IPS-20b (cell line): ENCODE results near the gene LBHD2.
"Not testable (repeated sequence)": the region's sequence is repeated elsewhere in the genome, so short reads cannot be mapped to it uniquely, and the experiment has no call there.

Experiments used
- H3K27ac ChIP-seq: one replicate; pipeline ENCODE4 v1.5.1; 2013; ENCODE audit warnings: low read length
- H3K27me3 ChIP-seq: 2 replicates; pipeline ENCODE4 v1.6.1; 2013; ENCODE audit warnings: mild to moderate bottlenecking, low read length, inconsistent platforms; ENCODE audit not compliant: insufficient read depth
- H3K36me3 ChIP-seq: 2 replicates; pipeline ENCODE4 v1.6.1; 2013; ENCODE audit warnings: low read depth, mild to moderate bottlenecking, inconsistent platforms, low read length, moderate library complexity; ENCODE audit not compliant: insufficient read depth
- H3K4me1 ChIP-seq: 2 replicates; pipeline ENCODE4 v1.6.1; 2013; ENCODE audit warnings: mild to moderate bottlenecking, control low read depth, inconsistent platforms, low read length, moderate library complexity; ENCODE audit not compliant: insufficient read depth
- H3K4me3 ChIP-seq: 2 replicates; pipeline ENCODE4 v1.5.1; 2013; ENCODE audit warnings: mild to moderate bottlenecking, low read length, inconsistent platforms
- H3K9ac ChIP-seq: 2 replicates; pipeline ENCODE4 v1.6.1; 2013; ENCODE audit warnings: low read depth, mild to moderate bottlenecking, inconsistent platforms, low read length, moderate library complexity
- H3K9me3 ChIP-seq: 2 replicates; pipeline ENCODE4 v1.6.1; 2013; ENCODE audit warnings: mild to moderate bottlenecking, low read depth, low read length, inconsistent platforms; ENCODE audit not compliant: insufficient read depth

Gene LBHD2

DNA sequence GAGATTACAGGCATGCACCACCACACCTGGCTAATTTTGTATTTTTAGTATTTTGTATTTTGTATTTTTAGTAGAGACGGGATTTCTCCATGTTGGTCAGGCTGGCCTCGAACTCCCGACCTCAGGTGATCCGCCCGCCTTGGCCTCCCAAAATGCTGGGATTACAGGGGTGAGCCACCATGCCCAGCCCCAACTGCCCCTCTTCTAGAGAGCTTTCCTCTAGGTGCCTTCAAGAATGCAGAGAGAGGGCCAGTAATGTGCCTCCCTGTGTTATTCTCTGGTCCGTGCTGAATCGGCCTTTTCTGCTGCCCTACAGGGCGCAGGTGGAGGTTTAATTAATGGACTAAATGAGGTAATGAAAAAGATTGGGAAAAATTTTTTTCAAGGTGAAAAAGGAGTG lies 35.5 kb downstream of the LBHD2 start:
- not testable (repeated sequence) for H3K9ac ChIP-seq, H3K4me3 ChIP-seq, H3K4me1 ChIP-seq, H3K9me3 ChIP-seq, H3K36me3 ChIP-seq, H3K27ac ChIP-seq
- H3K27me3 ChIP-seq: peaks cover 36% of the 10 kb centered on the region

DNA sequence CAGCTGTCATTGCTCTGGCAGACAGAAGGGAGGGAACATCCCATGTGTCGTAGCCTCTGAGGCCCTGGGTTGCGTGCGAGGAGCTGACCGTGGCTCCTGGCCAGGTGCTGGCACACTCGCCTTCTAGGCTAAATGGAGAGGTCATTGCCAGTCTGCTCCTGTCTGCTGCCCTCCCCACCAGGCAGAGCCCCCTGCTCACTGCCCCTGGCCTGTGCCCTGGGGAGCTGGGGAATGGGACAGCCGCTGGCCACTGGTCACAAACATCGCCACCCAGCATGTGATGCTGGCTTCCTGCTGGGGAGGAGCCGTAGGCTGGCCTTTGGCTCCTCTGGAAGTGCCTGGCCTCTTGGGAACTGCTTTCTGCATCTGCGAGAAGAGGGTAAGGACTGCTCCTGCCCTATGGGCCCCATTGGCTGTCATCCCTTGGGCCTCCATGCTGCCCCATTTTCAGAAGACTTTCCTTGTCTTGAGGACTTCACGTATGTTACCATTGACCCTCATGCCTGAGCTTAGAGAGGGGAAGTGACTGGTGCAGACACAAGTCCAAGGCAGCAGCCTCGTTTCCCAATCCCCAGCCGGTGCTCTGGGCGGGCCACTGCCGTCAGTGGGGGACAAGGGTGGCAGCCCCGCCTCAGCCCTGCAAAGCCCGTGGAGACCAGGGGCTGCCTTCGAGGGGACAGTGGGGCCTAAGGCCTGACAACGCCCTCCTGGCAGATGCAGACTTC lies 37.3 kb downstream of the LBHD2 start:
- peaks cover 53% of the 10 kb centered on the region for H3K27me3 ChIP-seq
- no peak overlapping the region for H3K9ac ChIP-seq
- H3K27ac ChIP-seq: no peak overlapping the region
- H3K36me3 ChIP-seq: no peaks in the 10 kb centered on the region
- no peak overlapping the region for H3K4me3 ChIP-seq
- H3K4me1 ChIP-seq: peaks cover 4% of the 10 kb centered on the region; the same call in 1 of the 2 replicates
- H3K9me3 ChIP-seq: no peaks in the 10 kb centered on the region

DNA sequence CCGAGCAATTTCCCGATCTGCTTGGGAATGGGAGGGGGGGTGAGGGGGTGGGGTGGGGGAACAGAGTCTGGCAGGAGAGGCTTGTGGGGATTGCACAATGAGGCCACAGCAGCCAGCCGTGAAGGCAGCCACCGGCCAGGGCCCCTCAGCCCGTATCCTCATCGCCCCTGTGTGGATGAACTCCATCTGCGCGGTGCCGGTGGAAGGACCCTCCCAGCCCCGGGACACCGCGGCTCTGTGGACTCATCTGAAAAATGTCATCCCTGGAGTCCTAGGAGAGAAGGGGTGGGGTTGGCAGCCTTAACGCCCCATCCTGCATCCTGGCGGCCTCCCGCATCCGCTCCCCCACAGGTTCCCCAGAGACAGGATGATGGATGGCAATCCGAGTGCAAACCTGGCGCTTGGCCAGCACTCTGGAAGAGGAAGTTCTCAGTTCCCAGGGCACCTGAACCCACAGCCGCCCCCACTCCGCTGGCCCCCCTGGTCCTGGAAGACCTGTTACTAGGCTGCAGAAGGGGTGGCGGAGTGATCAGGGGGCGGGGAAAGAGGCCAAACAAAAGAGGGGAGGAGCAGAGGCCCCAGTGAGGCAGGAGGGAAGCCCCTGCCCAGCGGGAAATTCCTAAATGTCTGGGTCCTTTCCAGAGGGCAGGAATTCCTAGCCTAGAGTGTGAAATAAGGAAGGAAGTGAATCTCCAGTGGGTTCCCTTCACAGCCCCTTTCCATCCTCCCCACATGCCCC lies 38.0 kb downstream of the LBHD2 start:
- Histone ChIP-seq H3K27ac (no peak overlapping the region), H3K27me3 (peaks cover 58% of the 10 kb centered on the region), H3K9me3 (no peaks in the 10 kb centered on the region), H3K4me1 (peaks cover 4% of the 10 kb centered on the region; the same call in 1 of the 2 replicates), H3K36me3 (no peaks in the 10 kb centered on the region), H3K4me3 (peak overlapping the region; percentile 58; the same call in 1 of the 2 replicates), H3K9ac (peak overlapping the region; percentile 53; the same call in 1 of the 2 replicates)

DNA sequence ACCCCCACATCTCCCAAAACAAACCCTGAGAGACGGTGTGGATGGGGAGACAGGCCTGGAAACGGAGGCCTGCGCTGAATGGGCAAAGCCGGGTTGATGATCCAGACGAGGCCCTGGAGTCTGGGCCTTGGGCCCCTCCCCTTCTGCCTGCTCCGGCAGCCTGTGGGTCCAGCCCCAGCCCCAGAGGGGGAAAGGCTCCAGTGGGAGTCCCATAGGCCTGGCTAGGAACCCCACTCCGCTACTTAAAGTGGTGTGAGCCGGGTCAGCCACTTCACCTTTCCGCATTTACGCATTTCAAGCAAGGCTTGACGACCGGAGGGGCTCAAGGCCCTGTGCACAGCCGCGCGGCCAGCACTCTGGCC lies 38.6 kb downstream of the LBHD2 start:
- Histone ChIP-seq H3K9ac (peak overlapping the region; percentile 53; the same call in 1 of the 2 replicates), H3K4me1 (peaks cover 4% of the 10 kb centered on the region; the same call in 1 of the 2 replicates), H3K27me3 (peaks cover 61% of the 10 kb centered on the region), H3K36me3 (no peaks in the 10 kb centered on the region), H3K9me3 (no peaks in the 10 kb centered on the region), H3K27ac (no peak overlapping the region), H3K4me3 (peak overlapping the region; percentile 58; the same call in 1 of the 2 replicates)

DNA sequence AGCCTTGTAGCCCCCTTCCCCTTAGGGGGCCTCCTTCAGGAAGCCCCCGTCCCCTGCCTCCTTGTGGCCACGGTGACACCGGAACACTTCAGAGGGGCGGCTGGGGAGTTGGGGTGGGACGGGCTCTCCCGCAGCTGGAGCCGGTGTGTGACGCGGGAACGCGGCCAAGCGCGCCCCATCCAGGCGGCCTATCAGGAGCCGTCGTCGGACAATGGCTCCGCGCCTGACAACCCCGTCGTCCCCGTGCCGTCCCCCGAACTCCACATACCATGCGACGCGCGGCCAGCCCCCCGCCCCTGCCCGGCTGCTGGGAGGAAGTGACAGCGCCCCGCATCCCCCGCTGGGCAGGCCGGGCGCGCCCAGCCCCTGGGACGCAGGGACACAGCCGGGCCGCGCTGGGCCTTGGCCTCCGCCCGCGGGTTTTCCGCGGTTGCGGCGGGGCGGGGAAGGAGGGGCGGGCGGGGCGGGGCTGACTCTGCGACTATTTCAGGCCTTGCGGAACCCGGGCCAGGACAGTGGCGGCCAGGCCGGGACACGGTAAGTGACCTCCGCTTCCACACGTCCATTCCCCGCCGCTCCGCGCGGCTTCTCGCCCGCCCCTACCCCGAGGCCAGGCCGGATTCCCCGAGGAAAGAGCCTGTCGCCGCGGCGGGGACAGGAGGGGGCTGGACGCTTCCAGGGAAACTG lies 39.1 kb downstream of the LBHD2 start, which contains the start of gene TNFAIP2:
TNFAIP2 (plus strand) TSS at position 515 of the 687 bp plus-strand sequence. CDS start 2,997 bp downstream, outside the sequence.
- peak within 1 kb of the TSS; percentile 53; the same call in 1 of the 2 replicates for H3K9ac ChIP-seq
- no peaks in the 10 kb centered on the region for H3K36me3 ChIP-seq
- no peaks in the 10 kb centered on the region for H3K9me3 ChIP-seq
- H3K27ac ChIP-seq: no peak within 1 kb of the TSS
- H3K4me1 ChIP-seq: peaks cover 4% of the 10 kb centered on the region; the same call in 1 of the 2 replicates
- peak within 1 kb of the TSS; percentile 58; the same call in 1 of the 2 replicates for H3K4me3 ChIP-seq
- peaks cover 67% of the 10 kb centered on the region for H3K27me3 ChIP-seq

DNA sequence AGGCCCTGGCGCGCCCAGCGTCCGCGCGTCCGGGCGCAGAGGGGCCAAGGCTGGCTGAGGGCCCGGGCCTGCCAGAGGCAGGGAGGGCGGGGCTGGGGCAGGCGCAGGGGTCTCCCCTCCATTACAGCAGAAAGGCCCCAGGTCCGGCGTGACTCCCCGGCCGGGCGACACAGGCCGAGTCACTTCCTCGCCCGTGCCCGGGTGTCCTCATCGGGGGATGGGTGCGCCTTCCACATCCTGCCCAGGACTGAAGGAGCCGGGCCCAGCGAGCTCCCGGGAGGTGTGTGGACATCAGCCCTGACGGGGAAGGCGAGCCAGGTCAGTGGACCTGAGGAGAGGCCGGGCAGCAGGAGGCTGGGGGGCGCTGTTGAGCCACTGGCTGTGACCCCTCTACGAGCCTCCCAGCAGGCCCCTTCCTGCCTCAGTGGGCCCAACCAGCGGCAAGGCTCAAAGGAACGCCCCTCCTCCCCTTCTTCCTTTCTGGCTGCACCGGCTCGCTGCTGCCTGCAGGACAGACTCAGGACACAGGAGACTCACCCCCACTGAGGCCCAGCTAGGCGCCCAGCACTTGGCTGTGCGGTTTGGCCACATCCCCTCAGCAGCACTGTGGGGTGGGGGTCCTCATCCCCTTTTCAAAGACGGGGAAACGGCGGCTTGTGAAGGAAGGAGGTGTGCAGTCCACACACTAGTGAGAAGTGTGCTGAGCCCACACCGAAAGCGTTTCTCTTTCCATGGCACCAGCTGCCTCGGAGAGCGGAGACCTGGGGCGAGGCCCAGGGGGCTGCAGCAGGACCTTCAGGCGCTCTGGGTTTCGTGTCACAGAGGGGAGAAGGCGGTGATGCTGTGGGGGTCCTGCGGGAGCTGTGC lies 39.9 kb downstream of the LBHD2 start:
- Histone ChIP-seq H3K9ac (no peak overlapping the region), H3K9me3 (no peaks in the 10 kb centered on the region), H3K27me3 (peaks cover 73% of the 10 kb centered on the region), H3K36me3 (no peaks in the 10 kb centered on the region), H3K4me3 (peak overlapping the region; percentile 58; the same call in 1 of the 2 replicates), H3K27ac (no peak overlapping the region), H3K4me1 (peaks cover 4% of the 10 kb centered on the region; the same call in 1 of the 2 replicates)

DNA sequence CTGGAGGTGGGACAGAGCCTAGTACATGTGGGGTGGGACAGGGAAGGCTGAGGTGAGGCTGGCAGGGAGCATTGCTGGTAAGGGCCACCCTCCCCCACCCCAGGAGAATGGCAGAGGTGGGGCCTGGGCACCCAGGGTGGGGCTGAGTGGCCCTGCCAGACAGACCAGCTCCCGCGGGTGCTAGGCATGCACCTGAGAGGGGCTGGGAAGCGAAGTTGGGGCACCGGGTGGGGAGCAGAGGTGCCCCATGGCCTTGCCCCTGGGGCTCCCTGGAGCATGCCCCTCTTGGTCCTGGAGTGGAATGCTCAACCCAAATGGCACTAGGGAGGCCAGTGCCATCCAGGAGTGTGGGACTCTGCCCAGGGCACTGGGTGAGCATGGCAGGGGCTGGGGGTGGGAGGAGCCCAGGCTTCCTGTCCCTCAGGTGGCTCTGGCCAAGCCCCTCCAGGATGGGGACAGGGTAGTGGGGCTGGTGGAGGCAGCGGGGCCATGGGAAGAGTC lies 40.5 kb downstream of the LBHD2 start:
- H3K36me3 ChIP-seq: no peaks in the 10 kb centered on the region
- H3K4me3 ChIP-seq: no peak overlapping the region
- peaks cover 73% of the 10 kb centered on the region for H3K27me3 ChIP-seq
- H3K4me1 ChIP-seq: peaks cover 4% of the 10 kb centered on the region; the same call in 1 of the 2 replicates
- H3K9me3 ChIP-seq: no peaks in the 10 kb centered on the region
- H3K27ac ChIP-seq: no peak overlapping the region
- no peak overlapping the region for H3K9ac ChIP-seq

DNA sequence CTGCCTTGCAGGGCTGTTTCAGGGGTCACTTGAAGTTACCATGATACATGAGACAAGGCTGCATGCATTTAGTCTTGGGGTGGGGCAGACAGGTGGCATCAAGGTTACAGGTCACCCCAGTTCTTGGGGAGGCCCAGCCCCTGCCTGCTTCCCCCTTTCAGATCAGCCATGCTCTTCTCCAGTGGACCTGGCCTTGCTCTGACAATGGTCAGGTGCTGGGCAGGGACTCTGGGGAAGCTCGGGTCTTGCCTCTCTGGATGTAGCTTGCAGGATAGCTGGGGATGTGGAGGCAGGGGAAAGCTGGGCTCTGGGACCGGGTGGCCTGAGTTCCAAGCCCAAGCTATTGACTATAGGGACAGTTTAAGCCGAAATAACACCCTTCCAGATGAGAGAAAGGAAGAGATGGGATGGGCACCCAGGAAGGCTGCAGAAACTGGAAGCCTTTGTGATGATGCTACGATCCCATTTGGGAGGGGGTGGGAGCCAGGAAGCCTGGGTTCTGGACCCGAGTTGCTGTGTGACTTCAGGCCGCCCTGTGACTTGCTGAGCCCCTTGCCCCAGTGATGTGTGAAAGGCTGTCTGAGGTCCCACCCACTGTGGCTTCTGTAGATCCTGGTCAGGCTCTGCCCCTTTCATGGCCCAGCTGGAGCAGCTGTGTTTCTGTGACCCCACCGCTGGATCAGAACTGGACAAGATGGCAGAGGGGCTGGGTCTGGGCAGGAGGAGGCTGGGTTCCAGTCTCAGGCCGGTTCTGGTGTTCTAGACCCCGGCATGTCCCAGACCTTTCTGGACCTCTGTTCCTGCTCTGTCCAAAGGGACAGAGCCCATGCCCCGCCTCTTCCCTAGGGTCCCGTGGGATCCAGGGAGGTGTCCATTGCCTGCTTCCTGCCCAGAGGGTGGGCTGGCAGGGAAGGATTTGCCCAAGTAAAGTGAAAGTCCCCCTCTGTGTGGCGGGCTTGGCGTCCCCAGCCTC lies 41.4 kb downstream of the LBHD2 start:
- H3K36me3 ChIP-seq: no peaks in the 10 kb centered on the region
- H3K27me3 ChIP-seq: peaks cover 73% of the 10 kb centered on the region
- H3K9ac ChIP-seq: no peak overlapping the region
- H3K4me1 ChIP-seq: peaks cover 4% of the 10 kb centered on the region; the same call in 1 of the 2 replicates
- no peaks in the 10 kb centered on the region for H3K9me3 ChIP-seq
- no peak overlapping the region for H3K4me3 ChIP-seq
- H3K27ac ChIP-seq: no peak overlapping the region

DNA sequence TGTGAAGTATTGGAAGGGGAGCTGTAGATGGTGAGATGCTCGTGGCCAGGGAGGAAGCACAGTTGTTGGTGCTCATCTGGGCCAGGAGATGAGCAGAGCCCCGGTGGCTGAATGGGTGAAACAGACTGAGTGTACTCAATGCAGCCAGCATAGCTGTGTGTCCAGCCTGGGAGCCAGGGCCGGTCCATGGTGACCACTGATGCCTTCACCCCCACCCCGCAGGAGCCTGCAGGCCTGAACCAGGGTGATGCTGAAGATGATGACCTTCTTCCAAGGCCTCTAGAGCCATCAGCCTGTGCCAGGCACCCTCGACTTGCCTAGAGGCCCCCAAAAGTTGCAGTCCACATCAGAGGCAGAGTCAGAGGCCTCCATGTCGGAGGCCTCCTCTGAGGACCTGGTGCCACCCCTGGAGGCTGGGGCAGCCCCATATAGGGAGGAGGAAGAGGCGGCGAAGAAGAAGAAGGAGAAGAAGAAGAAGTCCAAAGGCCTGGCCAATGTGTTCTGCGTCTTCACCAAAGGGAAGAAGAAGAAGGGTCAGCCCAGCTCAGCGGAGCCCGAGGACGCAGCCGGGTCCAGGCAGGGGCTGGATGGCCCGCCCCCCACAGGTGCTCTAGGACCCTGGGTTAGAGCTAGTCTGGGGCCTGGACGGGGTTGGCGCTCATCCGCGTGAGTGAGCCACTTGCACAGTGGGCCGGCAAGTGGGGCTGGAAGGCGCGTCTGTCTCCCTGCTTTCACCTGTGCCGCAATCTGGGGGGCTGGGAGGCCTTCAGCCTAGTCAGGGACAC lies 42.3 kb downstream of the LBHD2 start:
- Histone ChIP-seq H3K9ac (no peak overlapping the region), H3K9me3 (no peaks in the 10 kb centered on the region), H3K27me3 (peaks cover 65% of the 10 kb centered on the region), H3K27ac (no peak overlapping the region), H3K4me1 (peaks cover 4% of the 10 kb centered on the region; the same call in 1 of the 2 replicates), H3K4me3 (peak overlapping the region; percentile 42; the same call in 1 of the 2 replicates), H3K36me3 (no peaks in the 10 kb centered on the region)
